Uterus (tissue), 2 donors: ENCODE results near the gene FOXA3.

Experiments used
- POLR2A ChIP-seq, 2 donors: fragments of 450-650 bp; IDR thresholded peaks; one replicate each; pipeline ENCODE4 v1.6.1; 2016; ENCODE audit warnings: antibody characterized with exemption in 2 of 2, mild to moderate bottlenecking in 1 of 2, moderate library complexity in 1 of 2
- TF ChIP-seq, protein P1 (sequence below), 4 experiments: fragments of 200-600 bp in 2 of 4; fragments of 450-650 bp in 2 of 4; sonication (generic) in 2 of 4; IDR thresholded peaks; one replicate each; pipeline ENCODE4 v1.5.1; 2016 to 2019; ENCODE audit warnings: antibody characterized with exemption in 4 of 4, mild to moderate bottlenecking in 2 of 4, moderate library complexity in 1 of 4

DNA sequence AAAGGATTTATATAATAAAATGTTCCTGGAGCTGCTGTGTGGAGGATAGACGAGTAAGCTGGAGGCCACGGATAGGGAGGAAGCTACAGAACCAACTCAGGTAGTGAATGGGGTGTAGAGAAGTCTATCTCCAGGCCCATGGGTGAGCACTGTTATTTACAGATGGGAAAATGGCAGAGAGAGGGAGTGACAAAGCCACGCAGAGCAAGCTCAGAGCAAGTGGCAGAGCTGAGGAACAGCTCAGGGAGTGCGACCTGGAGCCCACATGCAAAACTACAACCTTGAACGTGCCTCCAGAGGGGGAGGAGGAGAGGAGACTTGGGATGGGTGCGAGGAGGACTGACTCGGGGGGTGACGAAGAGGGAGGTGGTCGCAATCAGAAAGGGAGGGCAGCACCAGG lies 35.6 kb upstream of the FOXA3 start:
- no peak for TF ChIP-seq POLR2A (IDR thresholded peaks at IDR 0.05)
- TF ChIP-seq, protein P1, sequence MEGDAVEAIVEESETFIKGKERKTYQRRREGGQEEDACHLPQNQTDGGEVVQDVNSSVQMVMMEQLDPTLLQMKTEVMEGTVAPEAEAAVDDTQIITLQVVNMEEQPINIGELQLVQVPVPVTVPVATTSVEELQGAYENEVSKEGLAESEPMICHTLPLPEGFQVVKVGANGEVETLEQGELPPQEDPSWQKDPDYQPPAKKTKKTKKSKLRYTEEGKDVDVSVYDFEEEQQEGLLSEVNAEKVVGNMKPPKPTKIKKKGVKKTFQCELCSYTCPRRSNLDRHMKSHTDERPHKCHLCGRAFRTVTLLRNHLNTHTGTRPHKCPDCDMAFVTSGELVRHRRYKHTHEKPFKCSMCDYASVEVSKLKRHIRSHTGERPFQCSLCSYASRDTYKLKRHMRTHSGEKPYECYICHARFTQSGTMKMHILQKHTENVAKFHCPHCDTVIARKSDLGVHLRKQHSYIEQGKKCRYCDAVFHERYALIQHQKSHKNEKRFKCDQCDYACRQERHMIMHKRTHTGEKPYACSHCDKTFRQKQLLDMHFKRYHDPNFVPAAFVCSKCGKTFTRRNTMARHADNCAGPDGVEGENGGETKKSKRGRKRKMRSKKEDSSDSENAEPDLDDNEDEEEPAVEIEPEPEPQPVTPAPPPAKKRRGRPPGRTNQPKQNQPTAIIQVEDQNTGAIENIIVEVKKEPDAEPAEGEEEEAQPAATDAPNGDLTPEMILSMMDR (IDR thresholded peaks at IDR 0.05), result no peak
